Activated naive CD4-positive, alpha-beta T cell treated with anti-CD3 and anti-CD28 coated beads, Interleukin-2, amount 10 ng/mL, durations not matched to agents 5 hours and 36 hours (primary cell): Measurements from ENCODE around the gene GATAD2B. TPM values are rescaled to one million over a fixed set of nuclear protein-coding genes. Genes with fewer than 3 reads are reported as not detected.

Experiments used
- microRNA-seq: library from miRNA; unstranded; fragments of <30 nt; microRNA quantifications from one replicate; pipeline ENCODE4 v1.2.0, GENCODE V29; 2022; ENCODE audit warnings: borderline microRNAs expressed, borderline replicate concordance
- total RNA-seq, 2 experiments: library from RNA; stranded (reverse); gene quantifications; one replicate each; pipeline ENCODE4 v1.2.3, GENCODE V29; 2021

GATAD2B gene
- 10 to 100 TPM; 77.9 to 81.5 TPM for total RNA-seq

GRCh38 chr1:153922972-153923925, at the start of gene GATAD2B:
TSS of gene GATAD2B (minus strand) at chr1:153922972. CDS start at chr1:153828347, 94,625 bp downstream.

DNA sequence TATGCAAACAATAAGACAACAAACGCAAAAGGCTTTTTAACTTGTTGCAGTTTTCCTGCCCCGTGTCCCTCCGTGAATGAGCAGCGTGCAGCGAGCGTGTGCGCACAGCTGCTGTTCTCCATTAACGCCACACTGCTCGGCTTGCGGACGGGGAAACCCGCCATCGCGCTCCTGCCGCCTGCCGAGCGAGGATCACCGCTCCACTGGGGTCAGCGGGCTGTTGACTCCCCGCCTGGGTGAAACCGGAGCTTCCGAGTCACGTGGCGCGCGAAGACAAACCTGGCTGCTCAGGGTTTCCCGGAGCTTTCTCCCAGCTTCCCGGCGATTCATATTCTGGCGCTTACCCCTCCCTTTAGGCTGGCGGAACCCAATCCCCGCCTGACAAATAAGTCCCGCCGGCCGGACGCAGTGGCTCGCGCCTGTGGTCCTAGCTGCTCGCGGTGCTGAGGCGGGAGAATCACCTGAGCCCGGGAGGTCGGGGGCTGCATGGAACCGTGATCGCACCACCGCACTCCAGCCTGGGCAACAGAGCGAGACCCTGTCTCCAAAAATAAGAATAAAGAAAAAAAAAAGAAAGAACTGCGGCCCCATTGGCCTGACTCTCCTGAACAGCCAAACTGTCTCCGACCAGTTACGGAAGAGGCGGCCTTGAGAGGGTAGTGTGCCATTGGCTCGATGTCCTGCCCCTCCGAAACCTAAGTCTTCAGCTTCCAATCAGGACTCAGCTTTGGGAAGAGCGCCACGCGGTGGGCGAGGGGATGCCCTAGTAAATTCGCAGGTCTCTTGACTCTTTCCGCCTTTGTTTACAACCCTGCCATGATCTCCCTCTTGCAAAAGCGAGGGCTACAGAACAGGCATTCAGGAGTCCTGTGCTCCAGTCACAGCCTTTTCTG, 44.6 kb upstream of the GATAD2B start, which contains the start of gene CREB3L4:
Gene CREB3L4 (plus strand): TSS at position 796 of the 893 bp plus-strand sequence. CDS start 624 bp downstream, outside the sequence.

GRCh38 chr1:153963030-153963849, 40.5 kb upstream of the GATAD2B start, which contains the start of gene SLC39A1:
TSS of gene SLC39A1 (minus strand) at chr1:153963537. CDS start at chr1:153962715, 822 bp downstream.

DNA sequence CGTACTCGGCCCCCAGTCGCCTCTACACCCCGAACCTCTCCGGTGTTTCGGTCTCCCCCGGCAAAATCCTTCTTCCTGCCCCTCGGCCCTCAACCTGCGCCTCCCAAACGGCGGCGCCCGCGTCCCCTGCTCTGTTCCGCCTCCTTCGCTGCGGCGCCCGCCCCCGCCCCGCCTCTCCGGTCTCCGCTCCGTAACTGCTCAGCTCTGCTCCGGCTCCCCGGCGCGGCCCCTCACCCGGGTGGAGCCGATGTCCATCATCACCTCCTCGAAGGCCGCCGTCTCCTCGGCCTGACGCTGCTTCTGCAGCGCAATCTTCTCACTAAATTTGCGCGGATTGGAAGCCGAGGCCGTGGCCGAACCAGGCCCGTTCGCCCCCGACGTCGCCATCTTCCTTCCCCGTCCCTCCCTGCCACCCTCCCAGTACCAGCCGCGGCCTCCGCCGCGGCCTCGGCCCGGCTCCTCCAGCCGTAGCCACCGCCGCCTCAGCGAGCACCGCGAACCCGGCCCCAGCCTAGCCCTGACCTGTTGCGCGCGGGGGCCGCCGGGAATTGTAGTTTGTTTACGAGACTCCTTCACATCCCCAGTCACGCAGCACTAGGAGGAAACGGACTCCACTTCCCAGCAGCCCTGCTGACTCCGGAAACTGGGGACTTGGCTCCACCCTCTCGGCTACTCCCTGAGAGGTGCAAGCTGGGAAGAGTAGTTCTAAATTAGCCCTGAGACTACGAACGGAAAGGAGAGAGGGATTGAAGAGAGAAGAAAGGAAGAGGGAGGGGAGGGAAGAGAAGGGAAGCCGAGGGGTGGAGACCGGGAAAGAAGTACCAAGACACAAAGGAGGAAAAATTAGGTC, 35.6 kb upstream of the GATAD2B start, which contains the start of gene CRTC2:
Gene CRTC2 (minus strand): TSS at position 502 of the 850 bp plus-strand sequence. CDS start 115 bp downstream, at position 387.

DNA sequence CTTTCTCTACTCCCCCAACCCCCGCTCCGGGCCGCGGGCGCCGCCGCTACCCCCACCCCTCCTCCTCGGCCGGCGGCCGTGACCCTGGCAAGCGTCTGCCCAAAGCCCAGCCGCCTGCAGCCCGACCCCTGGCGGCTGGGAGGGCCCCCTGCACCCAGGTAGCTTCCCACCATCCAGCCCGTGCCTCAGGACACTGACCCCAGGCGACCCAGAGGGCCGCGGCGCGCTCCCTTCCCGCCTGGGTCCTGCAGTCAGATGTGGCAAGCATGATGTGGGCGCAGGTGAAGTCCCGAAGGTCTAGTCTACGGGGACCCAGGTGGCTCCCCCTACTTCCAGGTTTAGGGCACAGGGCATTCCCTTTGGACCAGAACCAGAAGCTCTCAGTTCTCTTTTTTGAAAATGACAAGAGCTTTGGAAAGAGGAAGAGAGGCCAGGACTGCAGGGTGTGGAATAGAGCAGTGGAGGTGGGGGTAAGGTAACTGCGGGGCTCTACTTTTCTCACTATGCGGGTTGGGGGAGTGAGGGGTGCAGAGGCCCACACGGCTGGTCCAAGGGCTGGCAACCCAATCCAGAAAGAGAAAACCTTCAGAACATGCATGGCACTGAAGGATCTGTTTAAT, 24.0 kb upstream of the GATAD2B start, which contains the start of gene DENND4B:
Gene DENND4B (minus strand): TSS at position 97 of the 620 bp plus-strand sequence. CDS start 2,344 bp downstream, outside the sequence.

GRCh38 chr1:153774780-153775457, 147.9 kb downstream of the GATAD2B start, which contains the start of gene SLC27A3:
TSS of gene SLC27A3 (plus strand) at chr1:153775407. CDS start at chr1:153775498, 91 bp downstream.

Small RNAs within 50 kb of the gene (microRNA-seq; reads per million reads assigned to microRNA genes)
- gene MIR6737, result not detected

Other genes with a start within 250 kb of the GATAD2B start
- not detected for gene NPR1, start 244.3 kb downstream of the GATAD2B start, total RNA-seq
- 10 to 100 TPM; 59.8 to 60.1 TPM for gene INTS3, start 194.9 kb downstream of the GATAD2B start, total RNA-seq
- 10 to 100 TPM; 24.1 to 24.3 TPM for gene SLC27A3, start 147.6 kb downstream of the GATAD2B start, total RNA-seq
- gene DENND4B, start 23.7 kb upstream of the GATAD2B start, total RNA-seq, result 100 to 1,000 TPM; 164 to 167 TPM
- gene CRTC2, start 35.6 kb upstream of the GATAD2B start, total RNA-seq, result 10 to 100 TPM; 82.9 to 99.8 TPM
- 10 to 100 TPM; 27.7 to 29.7 TPM for gene SLC39A1, start 40.6 kb upstream of the GATAD2B start, total RNA-seq
- 1 to 10 TPM; 6.0 to 7.9 TPM for gene CREB3L4, start 44.9 kb upstream of the GATAD2B start, total RNA-seq
- gene JTB, start 54.7 kb upstream of the GATAD2B start, total RNA-seq, result 100 to 1,000 TPM; 106 to 107 TPM
- gene RAB13, start 63.4 kb upstream of the GATAD2B start, total RNA-seq, result 1 to 10 TPM; 1.3 TPM
- 1,000 to 10,000 TPM; 3,937 to 4,301 TPM for gene RPS27, start 67.8 kb upstream of the GATAD2B start, total RNA-seq
- under 1 TPM; 0.08 to 0.10 TPM for gene NUP210L, start 232.1 kb upstream of the GATAD2B start, total RNA-seq